Keratinocyte (primary cell): ENCODE data around the gene NTN1.

Source experiments
- CTCF ChIP-seq, 3 experiments: IDR thresholded peaks in 1 of 3; conservative IDR thresholded peaks in 1 of 3; optimal IDR thresholded peaks in 1 of 3; 2 replicates in 2 of 3; 3 replicates in 1 of 3; pipeline versions ENCODE3 to v1.5.1; 2011; ENCODE audit warnings: low read length in 3 of 3, mild to moderate bottlenecking in 3 of 3, moderate library complexity in 2 of 3, control low read depth in 1 of 3, inconsistent platforms in 1 of 3; ENCODE audit not compliant: insufficient read depth in 2 of 3; ENCODE audit errors: extremely low read depth in 1 of 3
- EZH2 ChIP-seq: IDR thresholded peaks from one replicate; pipeline ENCODE4 v1.6.1; 2012; ENCODE audit warnings: inconsistent platforms, mild to moderate bottlenecking, low read length, moderate library complexity

- no peak for TF ChIP-seq EZH2
- TF ChIP-seq CTCF (optimal IDR thresholded peaks at IDR 0.05 in 1 of 3, IDR thresholded peaks at IDR 0.05 in 1 of 3, conservative IDR thresholded peaks at IDR 0.05 in 1 of 3; ENCODE audit: extremely low read depth in 1 of 3, insufficient read depth in 2 of 3, low read length in 3 of 3) = no peak
Observed at GRCh38 chr17:9056566-9056965, 35.3 kb downstream of the NTN1 start.
